ENCODE results near the gene SECISBP2.
"Not testable (repeated sequence)": the region's sequence is repeated elsewhere in the genome, so short reads cannot be mapped to it uniquely, and the experiment has no call there.

- not testable (repeated sequence) for TF ChIP-seq CTCF, POLR2A (IDR thresholded peaks at IDR 0.05)
These were observed 35.9 kb upstream of the SECISBP2 start for GRCh38 chr9:89282248-89282968.

Data from Peyer's patch (tissue), 4 donors.